Body of pancreas (tissue), 4 donors: ENCODE measurements around the gene CAMK1D. TPM values are rescaled to one million over a fixed set of nuclear protein-coding genes. Genes with fewer than 3 reads are reported as not detected.

ENCODE experiments used
- ATAC-seq: fragments of 150-250 bp; one replicate; pipeline ENCODE4 v1.9.1; 2016
- DNase-seq, 4 donors: peaks; one replicate each; pipeline ENCODE4 v3.0.0-alpha.2; 2019
- H3K27ac ChIP-seq, 4 donors: fragments of 200-600 bp; sonication (generic); 1 replicate in 3 of 4; 2 replicates in 1 of 4; pipeline versions ENCODE4 v1.5.1 to v1.6.1; 2016 to 2019; ENCODE audit warnings: mild to moderate bottlenecking in 1 of 4, mixed read lengths in 1 of 4, moderate library complexity in 1 of 4
- H3K27me3 ChIP-seq, 2 donors: fragments of 200-600 bp; sonication (generic); one replicate each; pipeline ENCODE4 v1.6.0; 2016; ENCODE audit warnings: mild to moderate bottlenecking in 1 of 2
- H3K36me3 ChIP-seq, 2 donors: fragments of 200-600 bp; sonication (generic); replicated peaks in 1 of 2; 2 replicates each; pipeline ENCODE4 v1.5.1; 2016; ENCODE audit warnings: low read depth in 2 of 2; ENCODE audit not compliant: insufficient read depth in 1 of 2
- H3K4me1 ChIP-seq: fragments of 200-600 bp; sonication (generic); one replicate; pipeline ENCODE4 v1.6.0; 2016
- H3K4me3 ChIP-seq, 2 donors: fragments of 200-600 bp; sonication (generic); 1 replicate in 1 of 2; 2 replicates in 1 of 2; pipeline ENCODE4 v1.5.1; 2016 to 2019
- H3K9me3 ChIP-seq, 3 donors: fragments of 200-600 bp; sonication (generic); 1 replicate in 2 of 3; 2 replicates in 1 of 3; pipeline ENCODE4 v1.5.1; 2016
- CTCF ChIP-seq, 7 experiments: fragments of 450-650 bp in 4 of 7; fragments of 200-600 bp in 3 of 7; sonication (generic) in 3 of 7; IDR thresholded peaks; one replicate each; pipeline ENCODE4 v1.5.1; 2016 to 2019; ENCODE audit warnings: antibody characterized with exemption in 7 of 7
- POLR2A ChIP-seq, 3 donors: fragments of 450-650 bp; IDR thresholded peaks; one replicate each; pipeline ENCODE4 v1.6.1; 2016; ENCODE audit warnings: antibody characterized with exemption in 3 of 3, mild to moderate bottlenecking in 2 of 3
- WGBS, 2 donors: methylation state at CpG; one replicate each; pipeline ENCODE4 v1.1.5; 2017; 5-methylcytosine and 5-hydroxymethylcytosine counted together
- intact Hi-C: fragments of 100-400 bp; cut with DNase I; formaldehyde crosslinking; loops from one replicate; pipeline ENCODE4 v1.15.1; 2023
- total RNA-seq, 2 donors: library from RNA; depleted of rRNA; stranded (reverse); fragments of >200 nt; gene quantifications; one replicate each; pipeline ENCODE4 v1.1.0, GENCODE V29; 2016

Gene CAMK1D
- total RNA-seq, 2 donors from 2014 or later = 12.5 to 14.2 TPM

- H3K27ac ChIP-seq = no peak overlapping the region
- no peaks in the 10 kb centered on the region for H3K9me3 ChIP-seq
- DNase-seq (no peak), ATAC-seq (no peak)
- 94 to 96% methylated on average over 8 to 9 of the region's 9 CpGs for WGBS, 2 donors
- H3K4me3 ChIP-seq = no peak overlapping the region
- intact Hi-C loops = no loop called here
- H3K36me3 ChIP-seq = no peaks in the 10 kb centered on the region
- peaks cover under 1% of the 10 kb centered on the region for H3K4me1 ChIP-seq
- H3K27me3 ChIP-seq = no peaks in the 10 kb centered on the region
- TF ChIP-seq POLR2A (IDR thresholded peaks at IDR 0.05) (no peak), CTCF (IDR thresholded peaks at IDR 0.05) (no peak)
Measured at GRCh38 chr10:12412666-12413368, 63.5 kb downstream of the CAMK1D start.

GRCh38 chr10:12413369-12413711 is 64.0 kb downstream of the CAMK1D start:
- TF ChIP-seq CTCF (IDR thresholded peaks at IDR 0.05) (no peak), POLR2A (IDR thresholded peaks at IDR 0.05) (no peak)
- no peak for ATAC-seq
- no peak for DNase-seq
- no peak overlapping the region for H3K27ac ChIP-seq
- intact Hi-C loops = no loop called here
- H3K27me3 ChIP-seq = no peaks in the 10 kb centered on the region
- H3K4me1 ChIP-seq = peaks cover 6% of the 10 kb centered on the region
- 73 to 88% methylated on average over 1 of the region's 1 CpG for WGBS, 2 donors
- H3K4me3 ChIP-seq = no peak overlapping the region
- H3K36me3 ChIP-seq = no peaks in the 10 kb centered on the region
- no peaks in the 10 kb centered on the region for H3K9me3 ChIP-seq

- Histone ChIP-seq H3K27me3 (no peaks in the 10 kb centered on the region), H3K4me3 (no peak overlapping the region), H3K36me3 (no peaks in the 10 kb centered on the region), H3K4me1 (peaks cover 9% of the 10 kb centered on the region), H3K27ac (no peak overlapping the region), H3K9me3 (no peaks in the 10 kb centered on the region)
- 57 to 63% methylated on average over 9 of the region's 9 CpGs for WGBS, 2 donors
- ATAC-seq = no peak
- no peak for TF ChIP-seq CTCF (IDR thresholded peaks at IDR 0.05)
- no peak for TF ChIP-seq POLR2A (IDR thresholded peaks at IDR 0.05)
- intact Hi-C loops = no loop called here
- DNase-seq = no peak
Measured at GRCh38 chr10:12414278-12414989, 65.1 kb downstream of the CAMK1D start.

GRCh38 chr10:12416344-12417050 is 67.2 kb downstream of the CAMK1D start:
- Histone ChIP-seq H3K36me3 (no peaks in the 10 kb centered on the region), H3K4me3 (no peak overlapping the region), H3K4me1 (peaks cover 24% of the 10 kb centered on the region), H3K27me3 (no peaks in the 10 kb centered on the region), H3K9me3 (no peaks in the 10 kb centered on the region), H3K27ac (no peak overlapping the region)
- ATAC-seq = no peak
- whole genome bisulfite sequencing, 2 donors = 81 to 83% methylated on average over 7 to 13 of the region's 13 CpGs
- TF ChIP-seq POLR2A (IDR thresholded peaks at IDR 0.05) = no peak
- no peak for TF ChIP-seq CTCF (IDR thresholded peaks at IDR 0.05)
- intact Hi-C loops = no loop called here
- no peak for DNase-seq
